MCF 10A (cell line): ENCODE data around the gene NUDT22. TPM values are rescaled to one million over a fixed set of nuclear protein-coding genes. Genes with fewer than 3 reads are reported as not detected.

Experiments used
- BruUV-seq: library from RNA; stranded (reverse); fragments of 400-500 nt; replicated peaks from 2 replicates; lab custom pipeline; 2021; lab: Mats Ljungman, UMichigan
- CTCF ChIA-PET: fragments of 300-600 bp; sonication (Branson Sonifier 250); formaldehyde crosslinking; extraction: SDS; loops from one replicate; lab custom pipeline; 2021; ENCODE audit warnings: antibody characterized with exemption, inconsistent platforms; lab: Yijun Ruan, JAX
- POLR2A ChIA-PET: fragments of 300-600, 350-650 bp; sonication (Branson Sonifier 250); formaldehyde crosslinking; extraction: SDS; loops from one replicate; lab custom pipeline; 2020; ENCODE audit warnings: antibody characterized with exemption, inconsistent platforms; lab: Yijun Ruan, JAX
- DNase-seq: peaks from one replicate; pipeline ENCODE4 v3.0.0-alpha.2; 2018; ENCODE audit not compliant: unreplicated experiment
- H3K27ac Mint-ChIP-seq: one replicate; pipeline ENCODE4 v1.8.0; 2022; ENCODE audit warnings: mild to moderate bottlenecking, low read depth, mixed read lengths; ENCODE audit not compliant: unreplicated experiment
- H3K27me3 Mint-ChIP-seq: one replicate; pipeline ENCODE4 v1.8.0; 2022; ENCODE audit warnings: mixed read lengths; ENCODE audit not compliant: insufficient read depth, unreplicated experiment
- H3K36me3 Mint-ChIP-seq: one replicate; pipeline ENCODE4 v1.8.0; 2022; ENCODE audit warnings: mild to moderate bottlenecking, moderate library complexity, mixed read lengths; ENCODE audit not compliant: insufficient read depth, unreplicated experiment
- H3K4me1 Mint-ChIP-seq: one replicate; pipeline ENCODE4 v1.8.0; 2022; ENCODE audit warnings: mixed read lengths; ENCODE audit not compliant: insufficient read depth, unreplicated experiment
- H3K4me3 Mint-ChIP-seq: one replicate; pipeline ENCODE4 v1.8.0; 2022; ENCODE audit warnings: mild to moderate bottlenecking, moderate library complexity, mixed read lengths; ENCODE audit not compliant: unreplicated experiment
- H3K9me3 Mint-ChIP-seq: one replicate; pipeline ENCODE4 v1.8.0; 2022; ENCODE audit warnings: mixed read lengths; ENCODE audit not compliant: unreplicated experiment
- CTCF ChIP-seq: fragments of 200-600 bp; IDR thresholded peaks from one replicate; pipeline ENCODE4 v1.8.0; 2022; ENCODE audit warnings: antibody characterized with exemption, mild to moderate bottlenecking; ENCODE audit not compliant: unreplicated experiment
- intact Hi-C: fragments of 100-400 bp; cut with micrococcal nuclease; formaldehyde crosslinking; loops from 2 replicates; pipeline ENCODE4 v1.14.1; 2022
- total RNA-seq: library from RNA; stranded (reverse); gene quantifications from 2 replicates; pipeline ENCODE4 v1.2.3, GENCODE V29; 2022

Gene NUDT22
- total RNA-seq, 1 experiment from 2014 or later: 51.0 TPM

DNA sequence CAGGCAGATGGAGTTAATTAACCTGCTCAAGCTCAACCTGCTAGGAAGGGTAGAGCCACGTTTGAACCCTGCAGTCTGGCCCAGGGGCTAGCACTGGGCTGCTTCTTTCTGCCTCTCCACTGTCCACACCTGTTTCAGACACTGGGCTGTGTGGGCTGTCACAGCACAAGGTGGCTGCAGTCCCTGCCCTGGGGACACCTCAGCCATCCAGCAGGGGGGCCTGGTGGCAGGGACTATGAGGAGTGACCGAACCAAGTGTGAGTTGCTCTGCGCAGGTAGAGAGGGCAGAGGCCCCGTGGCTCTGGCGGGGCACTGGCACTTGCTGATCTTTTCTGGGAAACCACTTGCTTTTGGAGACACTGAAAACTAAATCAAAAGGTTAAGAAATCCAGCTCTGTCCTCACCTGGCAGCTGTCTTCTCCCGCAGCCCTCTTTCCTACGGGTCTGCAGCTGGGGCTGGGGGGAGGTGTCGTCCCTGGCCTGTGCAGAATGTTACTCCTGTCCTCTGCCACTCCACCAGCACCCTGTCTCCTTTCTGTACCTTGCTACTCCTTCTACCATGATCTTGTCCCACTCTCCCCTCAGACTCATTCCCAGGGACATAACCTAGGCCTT, 52.6 kb downstream of the NUDT22 start:
- H3K4me1 Mint-ChIP-seq: peaks cover 4% of the 10 kb centered on the region
- BruUV-seq: no TSS peak
- no peaks in the 10 kb centered on the region for H3K27me3 Mint-ChIP-seq
- POLR2A ChIA-PET: interaction anchor here (1.0 to 8.2 kb wide), 2 partner anchors 8 to 24 kb away, joined by 4 to 125 read pairs; no protein-coding TSS in a partner anchor
- peaks cover 55% of the 10 kb centered on the region for H3K36me3 Mint-ChIP-seq
- no peaks in the 10 kb centered on the region for H3K9me3 Mint-ChIP-seq
- no peak overlapping the region for H3K4me3 Mint-ChIP-seq
- no peak for TF ChIP-seq CTCF
- CTCF ChIA-PET: interaction anchor here (1.3 to 4.5 kb wide), 3 partner anchors 24 to 77 kb away, joined by 3 to 37 read pairs (median 23); partner anchors contain the start of gene CATSPERZ
- no peak overlapping the region for H3K27ac Mint-ChIP-seq
- intact Hi-C loops: no loop called here
- DNase-seq: no peak

Other genes with a start within 250 kb of the NUDT22 start
- 50.9 and 56.0 TPM in 2 replicates for gene OTUB1, start 239.8 kb upstream of the NUDT22 start, total RNA-seq
- gene FLRT1, start 190.3 kb upstream of the NUDT22 start, total RNA-seq: 2.7 and 7.0 TPM in 2 replicates
- gene MACROD1, start 60.2 kb upstream of the NUDT22 start, total RNA-seq: 15.1 and 15.7 TPM in 2 replicates
- gene STIP1, start 40.1 kb upstream of the NUDT22 start, total RNA-seq: 161 and 171 TPM in 2 replicates
- 0.44 and 1.0 TPM in 2 replicates for gene FERMT3, start 19.6 kb upstream of the NUDT22 start, total RNA-seq
- gene TRPT1, start 88 bp upstream of the NUDT22 start, total RNA-seq: 27.0 and 31.3 TPM in 2 replicates
- 19.5 and 27.0 TPM in 2 replicates for gene DNAJC4, start 4.3 kb downstream of the NUDT22 start, total RNA-seq
- gene VEGFB, start 8.3 kb downstream of the NUDT22 start, total RNA-seq: 46.0 and 60.3 TPM in 2 replicates
- 84.7 and 86.0 TPM in 2 replicates for gene FKBP2, start 14.8 kb downstream of the NUDT22 start, total RNA-seq
- gene PPP1R14B, start 20.7 kb downstream of the NUDT22 start, total RNA-seq: 583 and 684 TPM in 2 replicates
- gene PLCB3, start 25.3 kb downstream of the NUDT22 start, total RNA-seq: 34.6 and 39.0 TPM in 2 replicates
- gene BAD, start 58.4 kb downstream of the NUDT22 start, total RNA-seq: 67.4 and 79.7 TPM in 2 replicates
- 36.0 and 49.5 TPM in 2 replicates for gene GPR137, start 59.6 kb downstream of the NUDT22 start, total RNA-seq
- gene KCNK4, start 65.0 kb downstream of the NUDT22 start, total RNA-seq: not detected in 2 replicates
- gene CATSPERZ, start 74.1 kb downstream of the NUDT22 start, total RNA-seq: 0.68 TPM in 1 of 2 replicates, not detected in the other
- 52.0 and 63.4 TPM in 2 replicates for gene ESRRA, start 79.2 kb downstream of the NUDT22 start, total RNA-seq
- gene TRMT112, start 91.3 kb downstream of the NUDT22 start, total RNA-seq: 284 and 354 TPM in 2 replicates
- 274 and 302 TPM in 2 replicates for gene PRDX5, start 91.8 kb downstream of the NUDT22 start, total RNA-seq
- 4.2 and 6.0 TPM in 2 replicates for gene CCDC88B, start 113.9 kb downstream of the NUDT22 start, total RNA-seq
- 42.5 and 46.5 TPM in 2 replicates for gene RPS6KA4, start 132.9 kb downstream of the NUDT22 start, total RNA-seq